ENCODE data around the gene CDC45. TPM values are rescaled to one million over a fixed set of nuclear protein-coding genes. Genes with fewer than 3 reads are reported as not detected.
"Not testable (repeated sequence)": the region's sequence is repeated elsewhere in the genome, so short reads cannot be mapped to it uniquely, and the experiment has no call there.

Gene CDC45
- total RNA-seq, 1 experiment from 2014 or later: 44.6 TPM

DNA sequence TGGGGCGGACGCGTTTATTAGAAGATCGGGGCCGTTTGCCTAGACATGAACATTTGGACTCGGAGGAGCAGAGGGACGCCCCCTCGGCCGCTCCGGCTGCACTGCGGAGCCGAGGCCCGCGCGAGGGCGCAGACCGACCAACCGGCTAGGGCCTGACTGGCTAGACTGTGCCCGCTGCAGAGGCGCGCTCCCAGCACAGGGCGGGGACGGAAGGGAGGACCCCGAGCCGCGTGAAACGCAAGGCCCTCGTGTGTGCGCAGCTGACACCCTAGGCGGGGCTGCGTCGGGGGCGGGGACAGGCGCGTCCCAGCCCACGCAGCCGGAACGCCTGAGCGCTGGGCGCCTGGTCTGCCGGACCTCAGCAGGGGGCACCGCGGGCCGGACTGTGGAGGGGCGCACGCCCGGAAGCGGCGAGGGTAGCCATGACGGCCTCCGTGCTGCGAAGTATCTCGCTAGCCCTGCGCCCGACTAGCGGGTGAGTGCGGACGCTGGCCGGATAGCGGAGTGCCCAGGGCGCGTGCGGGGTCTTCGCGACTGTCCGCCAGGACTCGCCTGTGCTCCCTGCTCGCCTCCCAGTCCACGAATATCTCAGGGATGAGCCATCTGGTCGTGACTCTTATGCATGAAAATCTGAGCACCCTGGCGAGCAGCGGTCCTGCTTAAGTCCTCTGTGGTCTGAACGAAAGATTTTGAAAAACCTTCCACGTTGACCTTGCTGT lies 47.4 kb upstream of the CDC45 start, which contains the start of gene MRPL40:
Gene MRPL40 (plus strand): TSS at position 413 of the 719 bp plus-strand sequence. CDS start 10 bp downstream, at position 423.
- no TSS peak for BruUV-seq (replicated peaks)
- H3K9me3 Mint-ChIP-seq (ENCODE audit: unreplicated experiment): no peaks in the 10 kb centered on the region
- TF ChIP-seq CTCF (IDR thresholded peaks at IDR 0.05; ENCODE audit: insufficient read depth in 1 of 2, low read depth in 1 of 2, low read length in 1 of 2, severe bottlenecking in 1 of 2, unreplicated experiment in 1 of 2): no peak
- intact Hi-C loops (cut with micrococcal nuclease; ENCODE audit: unreplicated experiment): loop anchor here (2.0 kb wide), 2 partner anchors 15 to 47 kb away; partner anchors contain the start of genes C22orf39, CDC45 and UFD1
- H3K27ac Mint-ChIP-seq (ENCODE audit: unreplicated experiment): peak within 1 kb of the TSS; percentile 85
- ChIA-PET POLR2A (interaction anchor here (1.0 to 1.6 kb wide), 3 partner anchors 15 to 141 kb away, joined by 3 to 8 read pairs (median 6); partner anchors contain the start of genes C22orf39, CLTCL1 and UFD1), CTCF (interaction anchor here (0.6 to 1.0 kb wide), 3 partner anchors 11 to 30 kb away, joined by 3 to 4 read pairs (median 3); no protein-coding TSS in a partner anchor)
- H3K4me1 Mint-ChIP-seq (ENCODE audit: low read depth, unreplicated experiment): peaks cover 8% of the 10 kb centered on the region
- H3K27me3 ChIP-seq (replicated peaks; ENCODE audit: control insufficient read depth, insufficient read depth, low read length): no peaks in the 10 kb centered on the region
- H3K36me3 Mint-ChIP-seq (ENCODE audit: insufficient read depth, unreplicated experiment): peaks cover 36% of the 10 kb centered on the region
- peak within 1 kb of the TSS; percentile 64 for H3K4me3 ChIP-seq (ENCODE audit: low read depth, low read length)
- H3K36me3 ChIP-seq (ENCODE audit: control insufficient read depth, insufficient read depth, low read length): no peaks in the 10 kb centered on the region; the same call in 1 of the 2 replicates
- H3K4me1 ChIP-seq: peaks cover 9% of the 10 kb centered on the region; the same call in 1 of the 2 replicates
- peak within 1 kb of the TSS; percentile 80 for H3K4me3 Mint-ChIP-seq (ENCODE audit: unreplicated experiment)
- H3K27me3 Mint-ChIP-seq (ENCODE audit: insufficient read depth, unreplicated experiment): no peaks in the 10 kb centered on the region
- DNase-seq: peak; percentile 93 to 95
- H3K9me3 ChIP-seq: no peaks in the 10 kb centered on the region

GRCh38 chr22:19434401-19434800 lies 45.3 kb upstream of the CDC45 start:
- ChIA-PET POLR2A (interaction anchor here (0.7 kb wide), 1 partner anchor 163 kb away, joined by 6 read pairs; no protein-coding TSS in a partner anchor), CTCF (no interaction called here)
- peaks cover 36% of the 10 kb centered on the region for H3K36me3 Mint-ChIP-seq (ENCODE audit: insufficient read depth, unreplicated experiment)
- no peaks in the 10 kb centered on the region for H3K36me3 ChIP-seq (ENCODE audit: control insufficient read depth, insufficient read depth, low read length)
- DNase-seq: no peak
- no TSS peak for BruUV-seq (replicated peaks)
- H3K4me1 Mint-ChIP-seq (ENCODE audit: low read depth, unreplicated experiment): peaks cover 8% of the 10 kb centered on the region
- H3K9me3 Mint-ChIP-seq (ENCODE audit: unreplicated experiment): no peaks in the 10 kb centered on the region
- no peak overlapping the region for H3K4me3 Mint-ChIP-seq (ENCODE audit: unreplicated experiment)
- no peaks in the 10 kb centered on the region for H3K27me3 Mint-ChIP-seq (ENCODE audit: insufficient read depth, unreplicated experiment)
- intact Hi-C loops (cut with micrococcal nuclease; ENCODE audit: unreplicated experiment): no loop called here
- no peaks in the 10 kb centered on the region for H3K27me3 ChIP-seq (replicated peaks; ENCODE audit: control insufficient read depth, insufficient read depth, low read length)
- TF ChIP-seq CTCF (IDR thresholded peaks at IDR 0.05; ENCODE audit: insufficient read depth in 1 of 2, low read depth in 1 of 2, low read length in 1 of 2, severe bottlenecking in 1 of 2, unreplicated experiment in 1 of 2): no peak
- H3K4me1 ChIP-seq: peaks cover 9% of the 10 kb centered on the region; the same call in 1 of the 2 replicates
- no peak overlapping the region for H3K27ac Mint-ChIP-seq (ENCODE audit: unreplicated experiment)
- no peaks in the 10 kb centered on the region for H3K9me3 ChIP-seq
- H3K4me3 ChIP-seq (ENCODE audit: low read depth, low read length): no peak overlapping the region

GRCh38 chr22:19434829-19435580 lies 44.7 kb upstream of the CDC45 start:
- H3K4me1 ChIP-seq: peaks cover 3% of the 10 kb centered on the region; the same call in 1 of the 2 replicates
- H3K36me3 ChIP-seq (ENCODE audit: control insufficient read depth, insufficient read depth, low read length): no peaks in the 10 kb centered on the region
- no peak overlapping the region for H3K27ac Mint-ChIP-seq (ENCODE audit: unreplicated experiment)
- intact Hi-C loops (cut with micrococcal nuclease; ENCODE audit: unreplicated experiment): no loop called here
- no peak for TF ChIP-seq CTCF (IDR thresholded peaks at IDR 0.05; ENCODE audit: insufficient read depth in 1 of 2, low read depth in 1 of 2, low read length in 1 of 2, severe bottlenecking in 1 of 2, unreplicated experiment in 1 of 2)
- no peak overlapping the region for H3K4me3 ChIP-seq (ENCODE audit: low read depth, low read length)
- no peak for DNase-seq
- no peaks in the 10 kb centered on the region for H3K9me3 ChIP-seq
- BruUV-seq (replicated peaks): no TSS peak
- ChIA-PET CTCF (no interaction called here), POLR2A (no interaction called here)
- peaks cover 39% of the 10 kb centered on the region for H3K36me3 Mint-ChIP-seq (ENCODE audit: insufficient read depth, unreplicated experiment)
- no peaks in the 10 kb centered on the region for H3K9me3 Mint-ChIP-seq (ENCODE audit: unreplicated experiment)
- H3K27me3 Mint-ChIP-seq (ENCODE audit: insufficient read depth, unreplicated experiment): no peaks in the 10 kb centered on the region
- H3K4me1 Mint-ChIP-seq (ENCODE audit: low read depth, unreplicated experiment): peaks cover 6% of the 10 kb centered on the region
- H3K27me3 ChIP-seq (replicated peaks; ENCODE audit: control insufficient read depth, insufficient read depth, low read length): no peaks in the 10 kb centered on the region
- H3K4me3 Mint-ChIP-seq (ENCODE audit: unreplicated experiment): no peak overlapping the region

- H3K27me3 ChIP-seq (replicated peaks; ENCODE audit: control insufficient read depth, insufficient read depth, low read length); H3K36me3 ChIP-seq (ENCODE audit: control insufficient read depth, insufficient read depth, low read length); intact Hi-C loops (cut with micrococcal nuclease; ENCODE audit: unreplicated experiment); H3K4me1 ChIP-seq; POLR2A ChIA-PET; H3K4me1 Mint-ChIP-seq (ENCODE audit: low read depth, unreplicated experiment); H3K9me3 ChIP-seq; H3K9me3 Mint-ChIP-seq (ENCODE audit: unreplicated experiment); H3K4me3 Mint-ChIP-seq (ENCODE audit: unreplicated experiment); DNase-seq; H3K4me3 ChIP-seq (ENCODE audit: low read depth, low read length); H3K27ac Mint-ChIP-seq (ENCODE audit: unreplicated experiment); H3K27me3 Mint-ChIP-seq (ENCODE audit: insufficient read depth, unreplicated experiment); CTCF ChIA-PET; BruUV-seq (replicated peaks): not testable (repeated sequence)
- peaks cover 36% of the 10 kb centered on the region for H3K36me3 Mint-ChIP-seq (ENCODE audit: insufficient read depth, unreplicated experiment)
Measured at GRCh38 chr22:19436444-19437161, 43.1 kb upstream of the CDC45 start.
